Measurements from ENCODE around the gene ANO6. TPM values are rescaled to one million over a fixed set of nuclear protein-coding genes. Genes with fewer than 3 reads are reported as not detected.
"Not testable (repeated sequence)": the region's sequence is repeated elsewhere in the genome, so short reads cannot be mapped to it uniquely, and the experiment has no call there.

ANO6 gene
- polyA plus RNA-seq, 3 donors from 2014 or later, result 17.9 to 30.7 (median 27.7) TPM

GRCh38 chr12:45235087-45236025 lies 19.5 kb downstream of the ANO6 start:
- Mint-ChIP-seq H3K4me1 (peaks cover 21 to 43% of the 10 kb centered on the region in 2 donors), H3K27me3 (ENCODE audit: low read depth in 3 of 3) (no peaks in the 10 kb centered on the region), H3K4me3 (no peak overlapping the region), H3K36me3 (no peaks in the 10 kb centered on the region), H3K9me3 (no peaks in the 10 kb centered on the region), H3K27ac (peak overlapping the region in 3 of 6 donors; percentile 27 to 32 (median 29))
- DNase-seq, result no peak

- not testable (repeated sequence) for H3K36me3 Mint-ChIP-seq; H3K9me3 Mint-ChIP-seq; H3K4me3 Mint-ChIP-seq; H3K27me3 Mint-ChIP-seq (ENCODE audit: low read depth in 3 of 3); H3K27ac Mint-ChIP-seq; DNase-seq
- H3K4me1 Mint-ChIP-seq, result peaks cover 24 to 50% of the 10 kb centered on the region in 2 donors
These were observed 20.5 kb downstream of the ANO6 start for GRCh38 chr12:45236383-45236782.

GRCh38 chr12:45242180-45242579 lies 26.3 kb downstream of the ANO6 start:
- Mint-ChIP-seq H3K27me3 (ENCODE audit: low read depth in 3 of 3) (no peaks in the 10 kb centered on the region), H3K27ac (no peak overlapping the region), H3K9me3 (no peaks in the 10 kb centered on the region), H3K4me3 (no peak overlapping the region), H3K36me3 (no peaks in the 10 kb centered on the region), H3K4me1 (peaks cover 27 to 57% of the 10 kb centered on the region in 2 donors)
- no peak for DNase-seq

- Mint-ChIP-seq H3K9me3 (no peaks in the 10 kb centered on the region), H3K36me3 (no peaks in the 10 kb centered on the region), H3K27me3 (ENCODE audit: low read depth in 3 of 3) (no peaks in the 10 kb centered on the region), H3K27ac (peak overlapping the region in 1 of 6 donors; percentile 7), H3K4me1 (peaks cover 27 to 58% of the 10 kb centered on the region in 2 donors), H3K4me3 (peak overlapping the region in 3 of 5 donors; percentile 55 to 56 (median 55))
- no peak for DNase-seq
These were observed 28.1 kb downstream of the ANO6 start for GRCh38 chr12:45243963-45244362.

GRCh38 chr12:45244561-45245343 lies 28.9 kb downstream of the ANO6 start:
- Mint-ChIP-seq H3K4me1 (peaks cover 21 to 52% of the 10 kb centered on the region in 2 donors), H3K36me3 (no peaks in the 10 kb centered on the region), H3K4me3 (peak overlapping the region; percentile 26 to 56 (median 55)), H3K27ac (peak overlapping the region in 5 of 6 donors; percentile 7 to 77 (median 43)), H3K9me3 (no peaks in the 10 kb centered on the region), H3K27me3 (ENCODE audit: low read depth in 3 of 3) (no peaks in the 10 kb centered on the region)
- DNase-seq, result peak in 1 of 3 donors; percentile 13

GRCh38 chr12:45246236-45246635 lies 30.3 kb downstream of the ANO6 start:
- Mint-ChIP-seq H3K27me3 (ENCODE audit: low read depth in 3 of 3) (no peaks in the 10 kb centered on the region), H3K9me3 (no peaks in the 10 kb centered on the region), H3K4me3 (no peak overlapping the region), H3K4me1 (peaks cover 16 to 42% of the 10 kb centered on the region in 2 donors), H3K36me3 (no peaks in the 10 kb centered on the region), H3K27ac (no peak overlapping the region)
- no peak for DNase-seq

GRCh38 chr12:45247589-45247988 lies 31.7 kb downstream of the ANO6 start:
- H3K27ac Mint-ChIP-seq, result no peak overlapping the region
- H3K27me3 Mint-ChIP-seq (ENCODE audit: low read depth in 3 of 3), result no peaks in the 10 kb centered on the region
- H3K4me3 Mint-ChIP-seq, result no peak overlapping the region
- H3K36me3 Mint-ChIP-seq, result no peaks in the 10 kb centered on the region
- peaks cover 14 to 37% of the 10 kb centered on the region in 2 donors for H3K4me1 Mint-ChIP-seq
- H3K9me3 Mint-ChIP-seq, result no peaks in the 10 kb centered on the region
- DNase-seq, result no peak

GRCh38 chr12:45248095-45248494 lies 32.2 kb downstream of the ANO6 start:
- Mint-ChIP-seq H3K4me1 (peaks cover 14 to 36% of the 10 kb centered on the region in 2 donors), H3K36me3 (no peaks in the 10 kb centered on the region), H3K27me3 (ENCODE audit: low read depth in 3 of 3) (no peaks in the 10 kb centered on the region), H3K27ac (no peak overlapping the region), H3K9me3 (no peaks in the 10 kb centered on the region), H3K4me3 (no peak overlapping the region)
- DNase-seq, result no peak

- Mint-ChIP-seq H3K36me3 (peaks cover 0 to 3% (median 0%) of the 10 kb centered on the region in 3 donors), H3K27ac (no peak overlapping the region), H3K4me3 (no peak overlapping the region), H3K9me3 (no peaks in the 10 kb centered on the region), H3K4me1 (peaks cover 21 to 33% of the 10 kb centered on the region in 2 donors), H3K27me3 (ENCODE audit: low read depth in 3 of 3) (peaks cover 0 to 2% (median 0%) of the 10 kb centered on the region in 3 donors)
- DNase-seq, result no peak
These were observed 38.4 kb downstream of the ANO6 start for GRCh38 chr12:45254254-45254653.

GRCh38 chr12:45256721-45257120 lies 40.8 kb downstream of the ANO6 start:
- no peak for DNase-seq
- no peaks in the 10 kb centered on the region for H3K9me3 Mint-ChIP-seq
- peaks cover 0 to 2% (median 0%) of the 10 kb centered on the region in 3 donors for H3K27me3 Mint-ChIP-seq (ENCODE audit: low read depth in 3 of 3)
- peak overlapping the region in 3 of 6 donors; percentile 2 to 29 (median 17) for H3K27ac Mint-ChIP-seq
- peaks cover 24 to 42% of the 10 kb centered on the region in 2 donors for H3K4me1 Mint-ChIP-seq
- H3K36me3 Mint-ChIP-seq, result peaks cover 0 to 3% (median 0%) of the 10 kb centered on the region in 3 donors
- peak overlapping the region; percentile 56 to 81 (median 69) for H3K4me3 Mint-ChIP-seq

GRCh38 chr12:45257185-45257930 lies 41.5 kb downstream of the ANO6 start:
- Mint-ChIP-seq H3K4me3 (peak overlapping the region; percentile 56 to 81 (median 69)), H3K27ac (peak overlapping the region in 5 of 6 donors; percentile 17 to 60 (median 29)), H3K27me3 (ENCODE audit: low read depth in 3 of 3) (peaks cover 0 to 2% (median 0%) of the 10 kb centered on the region in 3 donors), H3K4me1 (peaks cover 24 to 42% of the 10 kb centered on the region in 2 donors), H3K9me3 (no peaks in the 10 kb centered on the region), H3K36me3 (peaks cover 0 to 3% (median 0%) of the 10 kb centered on the region in 3 donors)
- peak; percentile 21 to 36 (median 36) for DNase-seq

GRCh38 chr12:45259675-45260074 lies 43.8 kb downstream of the ANO6 start:
- Mint-ChIP-seq H3K36me3 (no peaks in the 10 kb centered on the region), H3K27ac (no peak overlapping the region), H3K4me1 (peaks cover 24 to 42% of the 10 kb centered on the region in 2 donors), H3K9me3 (no peaks in the 10 kb centered on the region), H3K4me3 (no peak overlapping the region), H3K27me3 (ENCODE audit: low read depth in 3 of 3) (peaks cover 0 to 2% (median 2%) of the 10 kb centered on the region in 3 donors)
- no peak for DNase-seq

GRCh38 chr12:45260104-45260815 lies 44.4 kb downstream of the ANO6 start:
- DNase-seq, result no peak
- no peaks in the 10 kb centered on the region for H3K36me3 Mint-ChIP-seq
- no peak overlapping the region for H3K4me3 Mint-ChIP-seq
- no peaks in the 10 kb centered on the region for H3K9me3 Mint-ChIP-seq
- no peak overlapping the region for H3K27ac Mint-ChIP-seq
- peaks cover 0 to 2% (median 2%) of the 10 kb centered on the region in 3 donors for H3K27me3 Mint-ChIP-seq (ENCODE audit: low read depth in 3 of 3)
- peaks cover 24 to 42% of the 10 kb centered on the region in 2 donors for H3K4me1 Mint-ChIP-seq

All from immature natural killer cell (primary cell).